Hematopoietic multipotent progenitor cell treated with erythropoietin and hydrocortisone succinate and interleukin-3 and kit ligand, for 4 days (in vitro differentiated cells): ENCODE results near the gene KIF17.
"Not testable (repeated sequence)": the region's sequence is repeated elsewhere in the genome, so short reads cannot be mapped to it uniquely, and the experiment has no call there.

Source experiments
- DNase-seq: peaks from one replicate; pipeline ENCODE4 v3.0.0-alpha.2; 2015

Gene KIF17

GRCh38 chr1:20685099-20685662, 32.6 kb downstream of the KIF17 start:
- DNase-seq, result no peak

GRCh38 chr1:20684651-20685050, 33.2 kb downstream of the KIF17 start:
- DNase-seq, result no peak

- no peak for DNase-seq
Measured at GRCh38 chr1:20684050-20684620, 33.7 kb downstream of the KIF17 start.

- DNase-seq, result no peak
Measured at GRCh38 chr1:20683614-20684013, 34.2 kb downstream of the KIF17 start.

- peak; percentile 25 for DNase-seq
Measured at GRCh38 chr1:20682571-20683236, 35.1 kb downstream of the KIF17 start.

GRCh38 chr1:20681999-20682398, 35.8 kb downstream of the KIF17 start:
- DNase-seq, result no peak

GRCh38 chr1:20680269-20680668, 37.5 kb downstream of the KIF17 start:
- no peak for DNase-seq

GRCh38 chr1:20678599-20678998, 39.2 kb downstream of the KIF17 start:
- no peak for DNase-seq

GRCh38 chr1:20673626-20674025, 44.2 kb downstream of the KIF17 start:
- DNase-seq, result not testable (repeated sequence)

GRCh38 chr1:20672265-20672632, 45.6 kb downstream of the KIF17 start:
- DNase-seq, result no peak

GRCh38 chr1:20670936-20671335, 46.9 kb downstream of the KIF17 start:
- no peak for DNase-seq

- DNase-seq, result no peak
Measured at GRCh38 chr1:20668581-20668980, 49.2 kb downstream of the KIF17 start.

GRCh38 chr1:20666804-20667203, 51.0 kb downstream of the KIF17 start:
- DNase-seq, result peak; percentile 40

GRCh38 chr1:20666146-20666545, 51.7 kb downstream of the KIF17 start:
- DNase-seq, result no peak

- DNase-seq, result peak; percentile 59
Measured at GRCh38 chr1:20665726-20666125, 52.1 kb downstream of the KIF17 start.

- DNase-seq, result no peak
Measured at GRCh38 chr1:20663969-20664715, 53.7 kb downstream of the KIF17 start.

GRCh38 chr1:20663365-20663764, 54.4 kb downstream of the KIF17 start:
- DNase-seq, result peak; percentile 32

GRCh38 chr1:20662110-20662475, 55.7 kb downstream of the KIF17 start:
- peak; percentile 24 for DNase-seq

GRCh38 chr1:20661207-20662109, 56.3 kb downstream of the KIF17 start, which contains the start of gene DDOST:
Gene DDOST, minus strand, starts transcription at chr1:20661369. Its CDS starts 19 bp downstream, at chr1:20661350.
- DNase-seq, result peak; percentile 100

GRCh38 chr1:20660847-20661206, 57.0 kb downstream of the KIF17 start:
- peak; percentile 34 for DNase-seq

GRCh38 chr1:20660363-20660762, 57.4 kb downstream of the KIF17 start:
- peak; percentile 35 for DNase-seq

GRCh38 chr1:20658166-20658915, 59.5 kb downstream of the KIF17 start:
- no peak for DNase-seq
